ENCODE results near the gene SBK1.
"Not testable (repeated sequence)": the region's sequence is repeated elsewhere in the genome, so short reads cannot be mapped to it uniquely, and the experiment has no call there.

Gene SBK1

GRCh38 chr16:28291651-28292626 is at the start of gene SBK1:
SBK1 (plus strand) TSS chr16:28292525; CDS start chr16:28317392, 24,867 bp downstream.
- peak; percentile 82 to 89 for DNase-seq

GRCh38 chr16:28249483-28249882 is 42.8 kb upstream of the SBK1 start:
- not testable (repeated sequence) for DNase-seq

GRCh38 chr16:28250999-28251398 is 41.3 kb upstream of the SBK1 start:
- DNase-seq, result no peak

GRCh38 chr16:28254158-28254557 is 38.2 kb upstream of the SBK1 start:
- no peak for DNase-seq

- DNase-seq, result no peak
Measured at GRCh38 chr16:28255838-28256237, 36.5 kb upstream of the SBK1 start.

GRCh38 chr16:28257256-28257655 is 35.1 kb upstream of the SBK1 start:
- no peak for DNase-seq

GRCh38 chr16:28258567-28258966 is 33.8 kb upstream of the SBK1 start:
- no peak for DNase-seq

GRCh38 chr16:28259091-28259780 is 33.1 kb upstream of the SBK1 start:
- no peak for DNase-seq

GRCh38 chr16:28259781-28260150 is 32.6 kb upstream of the SBK1 start:
- no peak for DNase-seq

- DNase-seq, result no peak
Measured at GRCh38 chr16:28260193-28260592, 32.1 kb upstream of the SBK1 start.

- DNase-seq, result no peak
Measured at GRCh38 chr16:28261942-28262341, 30.4 kb upstream of the SBK1 start.

- no peak for DNase-seq
Measured at GRCh38 chr16:28263305-28263704, 29.0 kb upstream of the SBK1 start.

- no peak for DNase-seq
Measured at GRCh38 chr16:28264656-28265055, 27.7 kb upstream of the SBK1 start.

GRCh38 chr16:28265822-28266221 is 26.5 kb upstream of the SBK1 start:
- DNase-seq, result no peak

GRCh38 chr16:28267356-28267755 is 25.0 kb upstream of the SBK1 start:
- DNase-seq, result no peak

GRCh38 chr16:28273511-28273910 is 18.8 kb upstream of the SBK1 start:
- no peak for DNase-seq

GRCh38 chr16:28274676-28275075 is 17.6 kb upstream of the SBK1 start:
- no peak for DNase-seq

GRCh38 chr16:28276301-28276700 is 16.0 kb upstream of the SBK1 start:
- no peak for DNase-seq

GRCh38 chr16:28277537-28278388 is 14.6 kb upstream of the SBK1 start:
- peak; percentile 91 to 93 for DNase-seq

GRCh38 chr16:28279006-28279405 is 13.3 kb upstream of the SBK1 start:
- peak in 1 of 2 experiments; percentile 32 for DNase-seq

GRCh38 chr16:28280881-28281836 is 11.2 kb upstream of the SBK1 start:
- no peak for DNase-seq

GRCh38 chr16:28282045-28282444 is 10.3 kb upstream of the SBK1 start:
- no peak for DNase-seq
